ENCODE results near the gene DAB1. TPM values are rescaled to one million over a fixed set of nuclear protein-coding genes. Genes with fewer than 3 reads are reported as not detected.

DAB1 gene
- total and polyA plus RNA-seq, 8 donors = 0.04 to 1.4 (median 0.39) TPM

DNA sequence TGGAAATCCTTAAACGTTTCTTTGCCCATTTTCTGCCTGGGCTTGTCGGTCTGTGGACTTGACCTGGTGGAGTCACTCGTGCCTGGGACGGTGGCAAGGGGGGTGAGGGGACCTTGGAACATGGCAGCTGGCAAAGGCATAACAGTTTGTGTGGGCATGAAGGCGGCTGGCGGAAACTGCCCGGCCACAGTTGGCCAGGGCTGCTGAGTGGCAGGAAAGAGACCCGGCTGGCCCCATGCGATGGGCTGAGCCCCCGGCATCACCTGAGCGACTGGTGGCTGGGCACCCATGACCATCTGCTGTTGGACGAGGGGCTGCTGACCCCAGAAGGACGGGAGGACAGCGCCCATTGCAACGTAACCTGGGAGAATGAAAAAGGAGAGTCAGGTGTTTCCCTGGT is 408.8 kb downstream of the DAB1 start:
- no peak for FAIRE-seq
- Histone ChIP-seq H3K27ac (no peak overlapping the region), H3K36me3 (no peaks in the 10 kb centered on the region), H3K4me3 (no peak overlapping the region), H3K27me3 (no peaks in the 10 kb centered on the region), H3K9me3 (no peaks in the 10 kb centered on the region), H3K4me1 (no peaks in the 10 kb centered on the region)
- WGBS, 2 donors = 83 to 91% methylated on average over 15 of the region's 15 CpGs
- no peak for ATAC-seq
- intact Hi-C loops (cut with DNase I) = no loop called here
- TF ChIP-seq CTCF (IDR thresholded peaks at IDR 0.05) = no peak
- peak in 1 of 6 donors; percentile 48 for DNase-seq

- intact Hi-C loops (cut with DNase I) = no loop called here
- Histone ChIP-seq H3K27ac (no peak overlapping the region), H3K4me3 (no peak overlapping the region), H3K4me1 (no peaks in the 10 kb centered on the region), H3K9me3 (no peaks in the 10 kb centered on the region), H3K27me3 (no peaks in the 10 kb centered on the region), H3K36me3 (no peaks in the 10 kb centered on the region)
- no peak for FAIRE-seq
- ATAC-seq = peak in 2 of 4 donors; percentile 21 to 57
- WGBS, 2 donors = 34 to 59% methylated on average over 2 of the region's 2 CpGs
- no peak for DNase-seq
- no peak for TF ChIP-seq CTCF (IDR thresholded peaks at IDR 0.05)
Measured at GRCh38 chr1:57013522-57013921, 410.3 kb downstream of the DAB1 start.

DNA sequence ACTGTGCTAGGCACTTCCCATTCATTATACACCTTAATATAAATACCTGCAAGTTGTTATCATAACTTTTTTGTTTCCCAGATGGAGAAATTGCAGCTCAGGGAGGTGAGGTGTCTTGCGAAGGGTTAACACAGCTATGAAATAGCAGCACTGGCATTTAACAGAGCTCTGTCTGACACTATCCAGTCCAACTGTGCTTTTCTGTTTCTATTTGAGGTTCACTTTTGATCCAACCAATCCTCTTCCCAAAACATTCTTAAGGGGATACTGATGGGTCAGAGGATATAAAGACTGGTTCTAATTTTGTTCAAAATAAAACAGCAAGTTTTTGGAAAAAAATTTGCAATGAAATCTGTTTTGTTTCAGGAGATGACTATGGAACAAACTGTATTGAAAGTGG is 411.5 kb downstream of the DAB1 start:
- Histone ChIP-seq H3K4me1 (no peaks in the 10 kb centered on the region), H3K27ac (no peak overlapping the region), H3K27me3 (no peaks in the 10 kb centered on the region), H3K4me3 (no peak overlapping the region), H3K36me3 (no peaks in the 10 kb centered on the region), H3K9me3 (no peaks in the 10 kb centered on the region)
- 81 to 90% methylated on average over 1 of the region's 1 CpG for WGBS, 2 donors
- FAIRE-seq = no peak
- intact Hi-C loops (cut with DNase I) = no loop called here
- no peak for ATAC-seq
- DNase-seq = no peak
- no peak for TF ChIP-seq CTCF (IDR thresholded peaks at IDR 0.05)

DNA sequence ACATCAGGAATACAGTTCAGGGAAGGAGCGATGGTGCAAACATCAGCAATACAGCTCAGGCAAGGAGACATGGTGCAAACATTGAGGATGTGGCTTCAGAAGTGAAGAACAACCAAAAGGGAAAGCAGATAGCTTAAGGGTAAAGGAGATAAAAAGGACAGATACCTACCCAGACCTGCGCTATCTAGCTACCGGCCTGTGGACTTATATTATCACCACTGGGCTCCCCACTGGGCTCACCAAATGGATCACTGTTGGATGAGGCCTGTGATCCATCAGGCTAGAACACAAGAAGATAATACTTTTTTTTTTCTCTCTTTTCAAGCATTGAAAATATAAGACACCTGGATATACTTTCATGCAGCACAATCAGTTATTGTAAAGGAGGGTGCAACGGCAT is 413.3 kb downstream of the DAB1 start:
- no peak for FAIRE-seq
- ATAC-seq = no peak
- Histone ChIP-seq H3K4me1 (no peaks in the 10 kb centered on the region), H3K4me3 (no peak overlapping the region), H3K27me3 (no peaks in the 10 kb centered on the region), H3K9me3 (no peaks in the 10 kb centered on the region), H3K27ac (no peak overlapping the region), H3K36me3 (no peaks in the 10 kb centered on the region)
- WGBS, 2 donors = 92 to 94% methylated on average over 4 of the region's 4 CpGs
- DNase-seq = no peak
- TF ChIP-seq CTCF (IDR thresholded peaks at IDR 0.05) = no peak
- intact Hi-C loops (cut with DNase I) = no loop called here

GRCh38 chr1:57007948-57008347 is 415.9 kb downstream of the DAB1 start:
- Histone ChIP-seq H3K27me3 (no peaks in the 10 kb centered on the region), H3K4me3 (no peak overlapping the region), H3K9me3 (no peaks in the 10 kb centered on the region), H3K4me1 (no peaks in the 10 kb centered on the region), H3K27ac (no peak overlapping the region), H3K36me3 (no peaks in the 10 kb centered on the region)
- FAIRE-seq (no peak), ATAC-seq (no peak), DNase-seq (no peak)
- WGBS, 2 donors = 62 to 67% methylated on average over 2 of the region's 2 CpGs
- TF ChIP-seq CTCF (IDR thresholded peaks at IDR 0.05) = no peak
- intact Hi-C loops (cut with DNase I) = no loop called here

Data from pancreas (tissue), 10 donors.